KMS-11 (cell line): Measurements from ENCODE around the gene IP6K1.

Experiments used
- H2AFZ ChIP-seq: fragments of 200-600 bp; sonication (generic); 2 replicates; pipeline ENCODE4 v1.6.1; 2016; ENCODE audit warnings: antibody characterized with exemption, mixed run types, low read depth
- H3K27ac ChIP-seq: fragments of 200-600 bp; sonication (generic); 2 replicates; pipeline ENCODE4 v1.6.1; 2016; ENCODE audit warnings: mild to moderate bottlenecking, mixed run types
- H3K27me3 ChIP-seq: fragments of 200-600 bp; sonication (generic); 2 replicates; pipeline ENCODE4 v1.6.1; 2017; ENCODE audit warnings: mild to moderate bottlenecking, low read depth, mixed run types, moderate library complexity; ENCODE audit not compliant: insufficient read depth
- H3K36me3 ChIP-seq: fragments of 200-600 bp; sonication (generic); 2 replicates; pipeline ENCODE4 v1.6.1; 2017; ENCODE audit warnings: mild to moderate bottlenecking, mixed run types; ENCODE audit not compliant: insufficient read depth
- H3K4me1 ChIP-seq: fragments of 200-600 bp; sonication (generic); 2 replicates; pipeline ENCODE4 v1.6.1; 2016; ENCODE audit warnings: mild to moderate bottlenecking, low read depth, mixed run types; ENCODE audit not compliant: poor library complexity, severe bottlenecking
- H3K4me2 ChIP-seq: fragments of 200-600 bp; sonication (generic); 2 replicates; pipeline ENCODE4 v1.7.0; 2016; ENCODE audit warnings: mild to moderate bottlenecking, mixed run types
- H3K4me3 ChIP-seq: fragments of 200-600 bp; sonication (generic); IDR thresholded peaks from 2 replicates; pipeline ENCODE4 v1.6.1; 2017; ENCODE audit warnings: low read depth, low read length, mixed read lengths; ENCODE audit not compliant: insufficient read depth
- H3K79me2 ChIP-seq: fragments of 200-600 bp; sonication (generic); 2 replicates; pipeline ENCODE4 v1.6.1; 2016; ENCODE audit warnings: low read depth, mixed run types; ENCODE audit not compliant: insufficient read depth
- H3K9ac ChIP-seq: fragments of 200-600 bp; sonication (generic); 2 replicates; pipeline ENCODE4 v1.6.1; 2016; ENCODE audit warnings: mild to moderate bottlenecking, mixed run types
- H4K20me1 ChIP-seq: fragments of 200-600 bp; sonication (generic); 2 replicates; pipeline ENCODE4 v1.6.1; 2016; ENCODE audit warnings: mild to moderate bottlenecking, mixed run types; ENCODE audit not compliant: insufficient read depth
- CTCF ChIP-seq: fragments of 200-600 bp; sonication (generic); conservative IDR thresholded peaks from 2 replicates; pipeline ENCODE4 v1.6.1; 2017; ENCODE audit warnings: low read depth, mild to moderate bottlenecking, antibody characterized with exemption, low read length, moderate library complexity, mixed read lengths

Gene IP6K1

GRCh38 chr3:49763981-49764380, 22.4 kb downstream of the IP6K1 start:
- Histone ChIP-seq H3K36me3 (no peaks in the 10 kb centered on the region), H3K9ac (no peak overlapping the region), H2AFZ (no peak overlapping the region), H3K27ac (no peak overlapping the region), H3K4me2 (no peak overlapping the region), H3K27me3 (no peaks in the 10 kb centered on the region), H3K79me2 (peaks cover 51% of the 10 kb centered on the region), H4K20me1 (no peaks in the 10 kb centered on the region), H3K4me3 (no peak overlapping the region), H3K4me1 (no peaks in the 10 kb centered on the region)
- TF ChIP-seq CTCF, result no peak

GRCh38 chr3:49761661-49762060, 24.7 kb downstream of the IP6K1 start:
- H3K4me1 ChIP-seq, result no peaks in the 10 kb centered on the region

GRCh38 chr3:49759226-49759625, 27.1 kb downstream of the IP6K1 start:
- no peak for TF ChIP-seq CTCF
- Histone ChIP-seq H4K20me1 (no peaks in the 10 kb centered on the region), H3K4me3 (no peak overlapping the region), H3K79me2 (peaks cover 15% of the 10 kb centered on the region; the same call in 1 of the 2 replicates), H3K4me2 (no peak overlapping the region), H3K36me3 (no peaks in the 10 kb centered on the region), H3K27me3 (no peaks in the 10 kb centered on the region), H3K9ac (no peak overlapping the region), H3K4me1 (peaks cover 4% of the 10 kb centered on the region), H2AFZ (no peak overlapping the region), H3K27ac (no peak overlapping the region)

More at GRCh38 chr3:49761661-49762060, 24.7 kb downstream of the IP6K1 start:
- H3K36me3 ChIP-seq, result no peaks in the 10 kb centered on the region
- TF ChIP-seq CTCF, result no peak
- no peaks in the 10 kb centered on the region for H3K27me3 ChIP-seq
- H3K4me3 ChIP-seq, result no peak overlapping the region
- peaks cover 34% of the 10 kb centered on the region; the same call in 1 of the 2 replicates for H3K79me2 ChIP-seq
- H3K9ac ChIP-seq, result no peak overlapping the region
- no peak overlapping the region for H2AFZ ChIP-seq
- no peaks in the 10 kb centered on the region for H4K20me1 ChIP-seq
- no peak overlapping the region for H3K4me2 ChIP-seq
- H3K27ac ChIP-seq, result no peak overlapping the region

GRCh38 chr3:49757197-49757596, 29.1 kb downstream of the IP6K1 start:
- Histone ChIP-seq H2AFZ (no peak overlapping the region), H3K4me3 (no peak overlapping the region), H3K9ac (no peak overlapping the region), H3K4me2 (no peak overlapping the region), H3K27me3 (no peaks in the 10 kb centered on the region), H3K4me1 (peaks cover 14% of the 10 kb centered on the region), H3K36me3 (no peaks in the 10 kb centered on the region), H3K27ac (no peak overlapping the region), H4K20me1 (no peaks in the 10 kb centered on the region), H3K79me2 (peaks cover 11% of the 10 kb centered on the region; the same call in 1 of the 2 replicates)
- TF ChIP-seq CTCF, result no peak
